Measurements from ENCODE around the gene OLFML1. TPM values are rescaled to one million over a fixed set of nuclear protein-coding genes. Genes with fewer than 3 reads are reported as not detected.

OLFML1 gene
- total and polyA plus RNA-seq, 8 donors: 28.8 to 63.4 (median 45.3) TPM

- peak; percentile 17 for ATAC-seq
- H3K36me3 ChIP-seq: no peaks in the 10 kb centered on the region
- no peak overlapping the region for H3K27ac ChIP-seq
- TF ChIP-seq CTCF (IDR thresholded peaks at IDR 0.05): no peak
- no peaks in the 10 kb centered on the region for H3K4me1 ChIP-seq
- intact Hi-C loops (cut with DNase I): no loop called here
- no peak overlapping the region for H3K4me3 ChIP-seq
- peaks cover 0 to 24% of the 10 kb centered on the region in 2 donors for H3K27me3 ChIP-seq
- H3K9me3 ChIP-seq: no peaks in the 10 kb centered on the region
- DNase-seq: no peak
Measured at GRCh38 chr11:7538031-7538430, 52.7 kb downstream of the OLFML1 start.

GRCh38 chr11:7538466-7539454 lies 53.5 kb downstream of the OLFML1 start:
- intact Hi-C loops (cut with DNase I): no loop called here
- no peak for ATAC-seq

GRCh38 chr11:7540830-7541555 lies 55.7 kb downstream of the OLFML1 start:
- H3K36me3 ChIP-seq: no peaks in the 10 kb centered on the region
- no peak overlapping the region for H3K27ac ChIP-seq
- no peaks in the 10 kb centered on the region for H3K9me3 ChIP-seq
- TF ChIP-seq CTCF (IDR thresholded peaks at IDR 0.05): no peak
- DNase-seq: no peak
- no peak for ATAC-seq
- H3K27me3 ChIP-seq: peaks cover 0 to 13% of the 10 kb centered on the region in 2 donors
- no peak overlapping the region for H3K4me3 ChIP-seq
- no peaks in the 10 kb centered on the region for H3K4me1 ChIP-seq
- intact Hi-C loops (cut with DNase I): no loop called here

More at GRCh38 chr11:7538466-7539454, 53.5 kb downstream of the OLFML1 start:
- Histone ChIP-seq H3K4me1 (no peaks in the 10 kb centered on the region), H3K27me3 (peaks cover 0 to 24% of the 10 kb centered on the region in 2 donors), H3K4me3 (no peak overlapping the region), H3K36me3 (no peaks in the 10 kb centered on the region), H3K9me3 (no peaks in the 10 kb centered on the region), H3K27ac (no peak overlapping the region)
- no peak for DNase-seq
- TF ChIP-seq CTCF (IDR thresholded peaks at IDR 0.05): no peak

GRCh38 chr11:7543302-7543701 lies 58.0 kb downstream of the OLFML1 start:
- intact Hi-C loops (cut with DNase I): no loop called here

More at GRCh38 chr11:7543302-7543701, 58.0 kb downstream of the OLFML1 start:
- H3K4me3 ChIP-seq: no peak overlapping the region
- H3K36me3 ChIP-seq: no peaks in the 10 kb centered on the region
- no peaks in the 10 kb centered on the region for H3K27me3 ChIP-seq
- no peak overlapping the region for H3K27ac ChIP-seq
- no peak for TF ChIP-seq CTCF (IDR thresholded peaks at IDR 0.05)
- DNase-seq: no peak
- ATAC-seq: no peak
- H3K9me3 ChIP-seq: no peaks in the 10 kb centered on the region
- no peaks in the 10 kb centered on the region for H3K4me1 ChIP-seq

Data from left lung (tissue), 10 donors.